ENCODE results near the gene UXT.

- TF ChIP-seq, protein P1, sequence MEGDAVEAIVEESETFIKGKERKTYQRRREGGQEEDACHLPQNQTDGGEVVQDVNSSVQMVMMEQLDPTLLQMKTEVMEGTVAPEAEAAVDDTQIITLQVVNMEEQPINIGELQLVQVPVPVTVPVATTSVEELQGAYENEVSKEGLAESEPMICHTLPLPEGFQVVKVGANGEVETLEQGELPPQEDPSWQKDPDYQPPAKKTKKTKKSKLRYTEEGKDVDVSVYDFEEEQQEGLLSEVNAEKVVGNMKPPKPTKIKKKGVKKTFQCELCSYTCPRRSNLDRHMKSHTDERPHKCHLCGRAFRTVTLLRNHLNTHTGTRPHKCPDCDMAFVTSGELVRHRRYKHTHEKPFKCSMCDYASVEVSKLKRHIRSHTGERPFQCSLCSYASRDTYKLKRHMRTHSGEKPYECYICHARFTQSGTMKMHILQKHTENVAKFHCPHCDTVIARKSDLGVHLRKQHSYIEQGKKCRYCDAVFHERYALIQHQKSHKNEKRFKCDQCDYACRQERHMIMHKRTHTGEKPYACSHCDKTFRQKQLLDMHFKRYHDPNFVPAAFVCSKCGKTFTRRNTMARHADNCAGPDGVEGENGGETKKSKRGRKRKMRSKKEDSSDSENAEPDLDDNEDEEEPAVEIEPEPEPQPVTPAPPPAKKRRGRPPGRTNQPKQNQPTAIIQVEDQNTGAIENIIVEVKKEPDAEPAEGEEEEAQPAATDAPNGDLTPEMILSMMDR (IDR thresholded peaks at IDR 0.05) = no peak
- no peak for TF ChIP-seq POLR2A (IDR thresholded peaks at IDR 0.05)
Observed at GRCh38 chrX:47623540-47624027, 35.4 kb downstream of the UXT start.
